ENCODE measurements around the gene GPBP1. TPM values are rescaled to one million over a fixed set of nuclear protein-coding genes. Genes with fewer than 3 reads are reported as not detected.

GPBP1 gene
- total RNA-seq, 1 experiment from 2014 or later, result 69.5 TPM

- Histone ChIP-seq H3K4me3 (replicated peaks in 1 of 2; ENCODE audit: low read depth in 1 of 2, low read length in 2 of 2) (no peak overlapping the region), H3K4me2 (ENCODE audit: low read length) (no peak overlapping the region), H3K79me2 (ENCODE audit: insufficient read depth, low read length) (peaks cover 99% of the 10 kb centered on the region), H4K20me1 (ENCODE audit: insufficient read depth) (peaks cover 35% of the 10 kb centered on the region), H3K4me1 (ENCODE audit: control insufficient read depth in 1 of 2, insufficient read depth in 2 of 2, low read length in 2 of 2) (peaks cover 16 to 31% of the 10 kb centered on the region in 2 experiments), H3K27me3 (ENCODE audit: insufficient read depth, low read length) (no peaks in the 10 kb centered on the region), H3K27ac (ENCODE audit: low read depth, low read length) (no peak overlapping the region), H3K9me2 (ENCODE audit: insufficient read depth) (no peaks in the 10 kb centered on the region), H3K9me3 (ENCODE audit: control insufficient read depth in 1 of 2, insufficient read depth in 1 of 2, low read depth in 1 of 2, low read length in 2 of 2) (no peaks in the 10 kb centered on the region), H2AFZ (ENCODE audit: low read depth, low read length, poor library complexity, severe bottlenecking) (no peak overlapping the region), H3K36me3 (ENCODE audit: control insufficient read depth in 1 of 2, insufficient read depth in 2 of 2, low read length in 2 of 2) (peaks cover 3 to 11% of the 10 kb centered on the region in 2 experiments; a peak in 2 of 4 replicates), H3K9ac (ENCODE audit: low read length) (no peak overlapping the region)
- no peak for DNase-seq (ENCODE audit: low read depth, low spot score)
- intact Hi-C loops (cut with micrococcal nuclease), result no loop called here
- TF ChIP-seq EGR1 (IDR thresholded peaks at IDR 0.05; ENCODE audit: low read depth) (no peak), TCF7L2 (IDR thresholded peaks at IDR 0.05; ENCODE audit: borderline replicate concordance, extremely low read depth, insufficient read depth, insufficient read length) (no peak), ZNF274 (IDR thresholded peaks at IDR 0.05; ENCODE audit: low read depth, low read length) (no peak), FOSL1 (IDR thresholded peaks at IDR 0.05; ENCODE audit: low read depth) (no peak), POLR2A (IDR thresholded peaks at IDR 0.05; ENCODE audit: borderline replicate concordance, extremely low read depth, insufficient read depth, insufficient read length) (no peak), ELF1 (IDR thresholded peaks at IDR 0.05; ENCODE audit: borderline replicate concordance, low read depth) (no peak), REST (IDR thresholded peaks at IDR 0.05; ENCODE audit: low read depth) (no peak), EZH2 (IDR thresholded peaks at IDR 0.05) (no peak), SIN3A (IDR thresholded peaks at IDR 0.05; ENCODE audit: low read depth) (no peak)
- POLR2A ChIA-PET, result no interaction called here
- BruUV-seq (replicated peaks), result no TSS peak
- ATAC-seq, result no peak
- CTCF ChIA-PET, result no interaction called here
- RAD21 ChIA-PET (ENCODE audit: low non-redundant PET in 1 of 2, low total read pairs in 2 of 2, uncharacterized antibody in 2 of 2, unreplicated experiment in 2 of 2), result no interaction called here
Measured at GRCh38 chr5:57216714-57217113, 42.9 kb downstream of the GPBP1 start.
